Right lung (tissue), 5 donors: ENCODE measurements around the gene CDC42EP5. TPM values are rescaled to one million over a fixed set of nuclear protein-coding genes. Genes with fewer than 3 reads are reported as not detected.

Source experiments
- DNase-seq, 2 donors: peaks; one replicate each; pipeline ENCODE4 v3.0.0-alpha.2; 2013
- polyA plus RNA-seq, 5 donors: library from polyadenylated mRNA; unstranded; fragments of 120-200 nt; gene quantifications; one replicate each; pipeline versions ENCODE4 v1.2.1 to v1.2.3, GENCODE V29; 2013; ENCODE audit warnings: inconsistent platforms in 1 of 5, low replicate concordance in 1 of 5; ENCODE audit not compliant: insufficient read length in 5 of 5, insufficient read depth in 1 of 5

Gene CDC42EP5
- polyA plus RNA-seq, 5 donors = 25.8 to 76.8 (median 34.3) TPM

- no peak for DNase-seq
Measured at GRCh38 chr19:54429545-54430227, 43.4 kb downstream of the CDC42EP5 start.

GRCh38 chr19:54429176-54429495 lies 44.0 kb downstream of the CDC42EP5 start:
- DNase-seq = no peak

DNA sequence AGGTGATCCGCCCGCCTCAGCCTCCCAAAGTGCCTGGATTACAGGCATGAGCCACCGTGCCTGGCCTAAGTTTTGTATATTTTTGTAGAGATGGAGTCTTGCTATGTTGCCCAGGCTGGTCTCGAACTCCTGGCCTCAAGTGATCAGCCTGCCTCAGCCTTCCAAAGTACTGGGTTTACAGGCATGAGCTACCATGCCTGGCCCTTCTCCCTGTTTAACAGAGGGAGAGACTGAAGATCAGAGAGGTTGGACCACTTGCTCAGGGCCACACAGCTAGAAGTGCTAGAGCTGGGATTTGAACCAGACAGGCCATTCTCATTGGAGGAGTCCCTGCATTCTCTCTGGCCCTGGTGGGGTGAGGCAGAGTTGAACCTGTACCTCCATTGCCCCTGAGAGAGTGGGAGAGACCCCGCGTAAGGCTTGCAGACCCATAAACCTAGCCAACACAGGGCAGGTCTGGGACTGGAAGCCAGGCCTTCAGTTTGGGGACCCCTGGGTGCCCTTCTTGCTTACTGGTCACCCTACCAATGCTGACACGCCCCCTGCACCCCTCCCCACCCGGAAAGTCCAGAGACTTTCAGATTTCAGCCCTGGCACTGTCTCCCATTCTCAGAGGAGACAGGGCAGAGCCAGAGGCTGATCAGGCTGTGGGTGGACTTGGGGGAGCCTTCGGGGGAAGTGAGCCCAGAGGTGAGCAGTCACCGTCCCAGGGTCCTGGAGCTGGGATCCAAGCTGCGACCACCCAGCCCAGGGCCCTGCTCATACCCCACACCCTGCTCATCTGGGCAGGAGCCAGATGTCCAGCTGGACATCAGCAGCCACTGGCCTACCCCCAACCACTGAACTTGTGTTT lies 44.5 kb downstream of the CDC42EP5 start:
- DNase-seq = no peak

DNA sequence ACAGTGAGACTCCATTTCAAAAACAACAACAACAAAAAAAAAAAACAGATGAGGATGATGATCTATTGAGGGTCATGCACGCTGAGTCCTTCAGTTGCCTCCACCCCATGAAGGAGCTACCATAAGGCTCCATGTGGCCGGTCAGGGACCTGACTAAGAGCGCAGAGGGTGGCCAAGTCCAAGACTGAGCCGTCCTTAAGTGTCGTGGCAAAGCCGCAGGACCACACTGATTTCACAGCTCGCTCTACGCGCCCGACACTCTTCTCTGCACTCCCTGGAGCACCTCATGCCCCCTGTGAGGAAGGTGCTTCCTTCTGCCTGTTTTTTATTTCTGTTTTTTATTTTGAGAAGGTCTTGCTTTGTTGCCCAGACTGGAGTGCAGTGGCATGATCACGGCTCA lies 45.5 kb downstream of the CDC42EP5 start:
- no peak for DNase-seq

- DNase-seq = no peak
Measured at GRCh38 chr19:54426291-54426931, 46.7 kb downstream of the CDC42EP5 start.

GRCh38 chr19:54425382-54425723 lies 47.7 kb downstream of the CDC42EP5 start:
- DNase-seq = no peak

GRCh38 chr19:54424660-54425381 lies 48.3 kb downstream of the CDC42EP5 start:
- no peak for DNase-seq

DNA sequence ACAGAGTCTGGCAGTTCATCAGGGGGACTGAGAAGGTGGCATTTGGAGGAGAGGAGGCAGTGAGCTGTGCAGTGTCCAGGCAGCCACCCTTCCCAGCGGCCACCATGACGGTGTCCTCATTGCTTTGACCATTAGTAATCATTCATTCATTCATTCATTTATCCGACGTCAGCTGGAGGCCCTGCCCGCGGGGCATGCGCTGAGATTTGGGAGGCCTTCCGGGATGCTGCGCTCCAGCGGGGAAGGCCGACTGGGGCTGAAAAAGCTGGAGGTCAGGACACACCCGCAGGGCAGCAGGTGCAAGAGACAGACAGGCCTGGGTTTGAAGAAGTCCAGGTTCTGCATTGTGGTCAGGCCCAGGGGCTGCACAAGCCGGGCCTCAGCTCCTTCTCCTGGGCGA lies 48.9 kb downstream of the CDC42EP5 start:
- no peak for DNase-seq

DNA sequence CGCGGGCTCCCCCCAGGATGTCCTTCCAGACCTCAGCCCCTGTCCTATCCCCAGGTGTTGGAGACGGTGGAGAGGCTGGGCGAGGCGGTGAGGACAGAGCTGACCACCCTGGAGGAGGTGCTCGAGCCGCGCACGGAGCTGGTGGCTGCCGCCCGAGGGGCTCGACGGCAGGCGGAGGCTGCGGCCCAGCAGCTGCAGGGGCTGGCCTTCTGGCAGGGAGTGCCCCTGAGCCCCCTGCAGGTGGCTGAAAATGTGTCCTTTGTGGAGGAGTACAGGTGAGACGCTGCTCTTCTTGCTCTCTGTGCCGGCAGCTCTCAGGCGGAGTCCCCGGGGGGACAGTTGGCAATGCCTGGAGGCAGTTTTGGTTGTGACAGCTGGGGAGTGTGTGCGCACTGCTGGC lies 51.0 kb downstream of the CDC42EP5 start:
- no peak for DNase-seq

- no peak for DNase-seq
Measured at GRCh38 chr19:54421521-54421920, 51.6 kb downstream of the CDC42EP5 start.

- DNase-seq = no peak
Measured at GRCh38 chr19:54421169-54421516, 52.0 kb downstream of the CDC42EP5 start.

- no peak for DNase-seq
Measured at GRCh38 chr19:54420383-54421168, 52.5 kb downstream of the CDC42EP5 start.

GRCh38 chr19:54420068-54420382 lies 53.1 kb downstream of the CDC42EP5 start:
- no peak for DNase-seq

GRCh38 chr19:54418930-54419800 lies 53.9 kb downstream of the CDC42EP5 start:
- DNase-seq = no peak

DNA sequence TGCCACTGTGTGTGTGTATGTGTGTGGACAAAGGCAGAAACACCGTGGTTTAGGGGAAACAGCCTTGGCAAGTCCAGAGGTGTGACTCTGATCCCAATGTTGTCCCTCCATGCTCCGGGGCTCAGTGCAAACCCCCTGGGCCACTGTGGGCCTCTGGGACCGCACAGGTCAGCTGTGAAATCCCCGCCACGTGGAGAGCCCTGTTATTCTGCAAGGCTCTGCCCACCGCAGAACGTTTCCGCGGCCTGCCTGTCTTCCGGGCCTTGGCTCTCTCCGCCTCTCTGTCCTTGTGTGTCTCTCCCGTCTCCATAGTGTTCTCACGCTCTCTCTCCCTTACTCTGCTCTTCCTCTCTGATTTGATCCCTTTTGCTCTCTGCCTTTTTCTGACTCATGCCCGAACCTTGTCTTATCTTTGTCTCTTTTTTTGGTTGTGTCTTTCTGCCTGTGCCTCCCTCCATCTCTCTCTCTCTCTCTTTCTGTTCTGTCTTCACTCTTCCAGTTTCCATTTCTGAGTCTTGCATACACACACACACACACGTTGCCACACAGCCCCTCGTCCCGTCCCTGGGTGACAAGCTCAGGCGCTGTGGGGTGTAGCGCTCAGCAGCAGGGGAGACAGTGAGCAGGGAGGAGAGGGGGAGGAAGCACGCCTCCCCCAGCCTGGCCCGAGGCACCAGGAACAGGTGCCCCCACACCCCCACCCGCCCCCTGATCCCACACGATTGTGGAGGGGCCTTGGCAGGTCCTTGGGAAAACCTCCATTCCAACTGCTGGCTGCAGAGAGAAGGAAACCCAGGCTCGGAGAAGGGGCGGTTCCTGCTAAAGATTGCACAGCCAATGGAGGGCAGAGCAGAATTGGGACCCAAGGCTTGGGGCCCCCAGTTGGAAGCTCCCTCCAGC lies 54.8 kb downstream of the CDC42EP5 start:
- no peak for DNase-seq

- DNase-seq = no peak
Measured at GRCh38 chr19:54416695-54417491, 56.2 kb downstream of the CDC42EP5 start.

- DNase-seq = no peak
Measured at GRCh38 chr19:54415901-54416673, 57.0 kb downstream of the CDC42EP5 start.
